HG02678 (cell line): ENCODE measurements around the gene C1orf21.

Source experiments
- ATAC-seq: cut with Tn5 transposase; IDR thresholded peaks from one replicate; pipeline ENCODE4 v1.9.1; 2021; ENCODE audit warnings: mild to moderate bottlenecking, moderate library complexity; ENCODE audit not compliant: unreplicated experiment

C1orf21 gene

DNA sequence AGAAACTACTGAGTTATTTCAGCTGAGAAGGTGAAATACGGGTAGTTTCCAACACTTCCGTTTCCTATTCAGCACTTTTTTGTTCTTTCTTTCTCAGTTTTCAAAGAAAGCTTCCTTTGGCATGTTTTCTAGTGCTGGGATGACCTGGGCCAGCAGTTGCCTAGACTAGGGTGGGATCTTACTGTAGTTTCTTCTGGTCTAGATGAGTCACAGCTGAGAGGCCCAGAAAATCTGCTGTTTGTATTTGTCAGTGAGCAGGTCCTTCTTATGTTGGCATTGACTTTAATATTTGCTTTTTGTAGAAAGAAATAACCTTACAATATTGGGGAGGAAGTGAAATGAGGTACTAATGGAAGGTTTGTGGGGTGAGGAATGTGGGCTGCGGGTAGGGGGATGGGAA is 22.2 kb downstream of the C1orf21 start:
- no peak for ATAC-seq

- ATAC-seq, result no peak
These were observed 25.6 kb downstream of the C1orf21 start for GRCh38 chr1:184412472-184412871.

GRCh38 chr1:184416481-184416880 is 29.7 kb downstream of the C1orf21 start:
- ATAC-seq, result no peak

DNA sequence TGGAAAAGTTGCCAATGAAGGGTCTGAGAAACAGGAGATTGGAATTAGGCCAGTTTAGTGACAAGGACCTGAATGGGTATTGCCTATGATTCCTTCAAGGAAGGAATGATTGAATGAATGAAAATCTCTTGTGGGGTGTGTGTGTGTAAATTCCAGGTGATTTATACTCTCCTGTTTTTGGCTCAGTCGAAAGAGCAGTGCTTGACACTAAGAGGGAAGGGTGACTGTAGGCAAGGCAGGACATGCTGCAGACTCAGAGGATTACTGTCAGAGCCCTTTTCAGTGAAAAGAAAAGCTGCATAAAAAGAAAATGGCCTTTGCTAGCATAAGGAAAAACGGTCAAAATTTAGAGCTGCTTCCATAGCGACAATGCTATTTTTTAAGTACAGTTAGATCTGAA is 30.1 kb downstream of the C1orf21 start:
- no peak for ATAC-seq

- no peak for ATAC-seq
These were observed 31.1 kb downstream of the C1orf21 start for GRCh38 chr1:184417916-184418315.

DNA sequence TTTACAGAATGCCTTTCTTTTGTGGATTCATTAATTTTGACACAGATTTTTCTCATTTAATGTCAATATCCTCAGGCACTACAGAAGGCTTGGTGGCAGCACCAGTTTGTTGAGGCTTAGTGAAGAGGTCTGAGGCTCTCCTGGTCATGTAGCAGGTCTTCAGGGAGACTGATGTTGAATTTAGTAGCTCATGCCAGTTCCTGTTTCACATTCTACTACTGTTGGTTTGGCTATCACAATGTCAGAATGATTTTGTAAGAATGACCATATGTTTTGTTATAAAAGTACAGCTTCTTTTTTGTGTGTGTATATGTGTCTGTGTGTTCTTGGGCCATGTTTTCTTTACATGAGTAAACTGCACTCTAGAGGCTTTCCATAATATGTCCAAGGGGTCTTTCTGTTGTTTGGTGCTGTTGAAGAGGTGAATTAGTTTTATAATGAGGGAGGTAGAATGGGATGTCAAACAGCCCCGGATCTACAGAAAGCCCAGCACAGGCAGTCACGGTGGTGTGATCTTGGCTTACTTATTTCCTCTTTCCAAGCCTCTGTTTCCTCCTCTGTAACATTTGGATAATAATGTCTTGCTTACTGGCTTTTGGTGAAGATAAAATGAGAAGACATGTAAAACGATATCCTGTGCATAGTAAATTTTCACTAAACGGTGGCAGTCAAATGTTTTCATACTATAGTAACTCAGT is 32.0 kb downstream of the C1orf21 start:
- ATAC-seq, result no peak

DNA sequence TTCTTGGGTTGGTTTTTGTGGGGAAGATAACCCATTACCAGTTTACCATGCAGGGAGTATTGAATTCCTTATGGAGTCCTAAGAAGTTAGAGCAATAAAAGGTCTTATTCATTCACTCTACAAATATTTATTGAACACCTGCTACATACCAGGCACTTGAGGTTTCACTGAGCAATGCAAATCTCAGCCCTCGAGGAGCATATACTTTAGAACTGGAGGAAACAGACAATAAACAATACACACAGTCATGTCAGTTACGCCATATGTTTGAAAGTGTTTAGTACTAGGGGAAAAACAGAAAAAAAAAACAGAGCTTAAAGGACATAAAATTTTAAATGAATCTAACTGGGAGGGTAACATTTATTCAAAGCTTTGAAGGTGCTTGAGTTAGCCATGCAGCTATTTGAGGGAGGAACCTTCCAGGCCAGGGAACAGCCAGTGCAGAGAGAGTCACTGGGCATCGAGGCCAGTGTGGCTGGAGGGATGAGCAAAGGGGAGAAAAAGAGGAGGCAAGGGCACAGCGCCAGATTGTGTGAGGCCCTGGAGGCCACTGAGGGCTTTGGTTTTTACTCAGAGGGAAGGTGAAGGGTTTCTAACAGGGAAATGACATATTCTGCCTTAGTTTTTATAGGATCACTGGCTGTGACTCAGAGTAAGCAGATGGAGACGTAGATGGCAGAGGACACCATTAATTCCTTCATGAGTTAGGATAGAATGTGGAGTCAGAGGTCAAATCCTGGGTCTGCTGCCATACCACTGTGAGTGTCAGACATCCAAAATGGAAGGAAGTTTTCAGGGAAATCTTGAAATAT is 32.7 kb downstream of the C1orf21 start:
- no peak for ATAC-seq

GRCh38 chr1:184422490-184423233 is 35.8 kb downstream of the C1orf21 start:
- no peak for ATAC-seq

DNA sequence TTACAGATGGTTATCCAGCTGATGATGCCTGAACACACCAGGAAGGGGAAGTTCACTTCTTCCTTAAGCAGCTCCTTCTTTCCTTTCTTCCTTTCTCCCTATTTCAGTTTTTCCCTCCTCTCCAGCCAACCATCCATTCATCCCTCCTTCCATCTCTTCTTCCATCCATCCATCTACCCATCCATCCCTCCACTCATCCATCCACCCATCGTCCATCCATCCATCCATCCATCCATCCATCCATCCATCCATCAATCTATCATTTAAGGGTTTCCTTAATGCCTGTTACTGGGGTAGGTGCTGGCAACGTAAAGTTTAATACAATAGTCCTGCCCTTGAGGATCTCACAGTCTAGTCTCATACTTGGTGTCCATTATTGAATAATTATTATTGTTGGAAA is 36.8 kb downstream of the C1orf21 start:
- no peak for ATAC-seq

- no peak for ATAC-seq
These were observed 37.3 kb downstream of the C1orf21 start for GRCh38 chr1:184424157-184424556.

GRCh38 chr1:184424945-184425344 is 38.1 kb downstream of the C1orf21 start:
- no peak for ATAC-seq

GRCh38 chr1:184425449-184426277 is 38.8 kb downstream of the C1orf21 start:
- ATAC-seq, result no peak

GRCh38 chr1:184426278-184426674 is 39.4 kb downstream of the C1orf21 start:
- ATAC-seq, result no peak

DNA sequence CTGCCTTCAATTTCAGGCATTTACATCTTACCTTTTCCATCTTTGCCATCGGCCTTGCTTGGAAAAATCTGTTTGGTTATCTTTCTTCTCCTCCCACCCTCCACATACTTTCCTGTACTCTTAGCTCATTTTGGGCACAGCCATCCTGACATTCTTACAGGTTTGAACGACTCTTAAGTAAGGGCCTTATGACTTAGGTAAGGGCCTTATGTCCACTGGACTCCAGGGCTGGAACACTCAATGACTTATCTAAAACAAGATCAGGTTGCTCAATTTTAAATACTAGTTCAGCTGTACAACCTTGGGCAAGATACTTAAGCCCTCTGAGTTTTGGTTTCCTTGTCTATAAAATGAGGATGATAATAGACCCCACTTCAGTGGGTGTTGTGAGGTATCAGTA is 40.9 kb downstream of the C1orf21 start:
- no peak for ATAC-seq

DNA sequence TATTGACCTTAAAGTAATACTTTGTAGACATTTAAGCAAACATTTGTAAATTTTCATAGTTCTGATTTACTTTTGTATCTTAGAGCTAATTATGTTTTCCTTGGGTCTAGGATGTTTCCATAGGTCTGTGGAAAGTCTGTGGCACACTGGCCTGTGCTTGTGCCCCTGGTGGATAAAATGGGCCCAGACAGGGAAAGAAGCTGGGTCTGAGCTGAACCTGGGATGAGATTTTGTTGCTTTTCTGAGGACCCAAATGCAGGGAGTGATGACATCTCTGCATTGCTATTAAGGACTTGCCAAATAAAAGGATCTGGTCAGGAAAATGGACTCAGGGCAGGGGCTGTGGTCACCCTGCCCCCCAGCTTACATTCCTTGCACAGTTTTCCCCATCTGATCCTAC is 41.8 kb downstream of the C1orf21 start:
- ATAC-seq, result no peak

- ATAC-seq, result no peak
These were observed 42.5 kb downstream of the C1orf21 start for GRCh38 chr1:184429335-184429734.

DNA sequence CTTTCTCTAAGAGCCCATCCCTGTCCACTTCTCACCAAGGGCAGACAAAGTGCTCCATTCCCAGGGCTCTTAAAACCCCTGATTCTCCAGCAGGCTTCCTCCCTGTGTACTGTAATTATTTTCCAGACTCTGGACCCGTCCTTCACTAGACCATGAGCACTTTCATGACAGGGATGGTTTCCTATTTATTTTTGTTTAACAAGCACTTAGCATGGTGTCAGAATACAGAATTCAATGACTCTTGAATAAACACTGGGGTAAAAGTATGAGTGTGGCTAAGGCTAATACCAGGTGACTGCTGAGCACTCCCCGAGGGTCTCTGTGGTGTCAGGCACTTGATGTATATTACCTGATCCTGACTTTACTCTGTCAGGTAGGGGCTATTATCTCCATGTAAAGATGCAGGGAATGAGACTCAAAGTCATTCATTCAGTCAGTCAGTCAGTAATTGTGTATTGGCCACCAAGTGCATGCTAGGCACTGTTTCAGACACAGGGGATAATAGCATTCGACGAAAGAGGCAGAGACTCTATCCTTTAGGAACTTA is 47.2 kb downstream of the C1orf21 start:
- no peak for ATAC-seq

DNA sequence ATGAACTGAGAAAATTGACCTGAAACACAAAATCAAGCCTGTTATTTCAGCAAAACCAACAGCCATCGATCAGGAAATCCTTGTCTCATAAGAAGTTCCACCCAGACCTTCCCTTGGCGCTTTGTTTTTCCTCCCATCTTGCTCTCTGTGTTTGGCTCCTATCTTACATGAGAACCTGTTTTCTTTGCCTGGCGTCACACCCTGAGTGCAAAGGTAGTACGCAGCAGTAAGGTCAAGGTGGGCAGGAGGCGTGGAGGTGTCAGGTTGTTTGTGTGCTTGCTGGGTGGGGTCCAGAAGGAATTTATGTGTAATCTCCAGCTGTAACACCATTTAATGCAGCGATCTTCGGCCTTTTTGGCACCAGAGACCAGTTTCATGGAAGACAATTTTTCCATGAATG is 50.5 kb downstream of the C1orf21 start:
- no peak for ATAC-seq

DNA sequence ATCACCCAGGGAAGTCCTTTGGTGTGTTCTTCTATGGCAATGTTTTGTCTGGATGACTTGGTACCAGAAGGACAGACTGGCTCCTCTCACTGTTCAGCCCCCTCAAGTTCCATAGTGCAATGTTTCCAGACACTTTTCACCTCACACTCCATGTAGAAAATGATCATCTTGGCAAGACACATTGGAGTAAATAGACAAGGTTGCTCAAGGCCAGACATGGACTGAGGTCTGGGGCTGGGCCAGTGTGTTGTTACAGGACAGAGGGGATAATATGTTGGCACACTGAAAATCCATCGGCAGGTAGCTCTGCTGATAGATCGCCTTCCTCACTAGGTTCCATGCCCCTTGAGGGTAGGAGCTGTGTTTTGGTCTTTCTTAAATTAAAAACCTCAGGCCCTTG is 51.5 kb downstream of the C1orf21 start:
- no peak for ATAC-seq

DNA sequence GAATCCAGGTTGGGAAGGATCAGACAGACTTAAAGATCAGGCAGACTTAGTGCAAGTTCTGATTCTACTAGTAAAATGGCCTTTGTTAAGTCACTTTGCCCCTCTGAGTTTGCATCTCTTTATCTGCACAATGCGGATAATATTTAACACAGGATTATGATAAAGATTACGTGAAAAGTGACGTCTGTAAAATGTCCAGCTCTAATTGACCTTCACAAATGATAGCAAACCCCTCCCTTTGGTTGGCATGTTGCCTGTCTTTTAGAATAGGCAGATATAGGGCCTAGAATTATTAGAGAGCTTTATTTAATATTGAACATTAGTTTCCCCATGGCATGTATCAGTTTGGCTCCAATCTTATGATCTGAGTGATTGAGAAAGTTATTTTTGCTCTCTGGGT is 55.4 kb downstream of the C1orf21 start:
- ATAC-seq, result no peak

- ATAC-seq, result no peak
These were observed 56.4 kb downstream of the C1orf21 start for GRCh38 chr1:184443201-184443600.
